SK-MEL-5 (cell line): Measurements from ENCODE around the gene MATN4. TPM values are rescaled to one million over a fixed set of nuclear protein-coding genes. Genes with fewer than 3 reads are reported as not detected.
A peak's percentile ranks its signal among the peaks of the same experiment; 100 is the strongest.

Experiments
- DNase-seq: peaks from one replicate; pipeline ENCODE4 v3.0.0-alpha.2; 2016; ENCODE audit warnings: low read depth, low spot score
- in situ Hi-C: cut with HindIII; loops from 2 replicates; pipeline ENCODE4 v1.10.0; 2016; ENCODE audit warnings: low sequenced_read_pairs, high pct_unique_total_duplicates, low pct_unique_long_range_greater_than_20kb
- total RNA-seq: library from RNA; depleted of rRNA; stranded (reverse); fragments of >200 nt; shearing (Covaris generic); gene quantifications from 2 replicates; pipeline ENCODE4 v1.2.3, GENCODE V29; 2014

The MATN4 gene
- total RNA-seq, 1 experiment from 2014 or later: 0.42 TPM

- in situ Hi-C loops: loop anchor here (25.0 kb wide), 1 partner anchor 439 kb away; no protein-coding TSS in a partner anchor
- DNase-seq: peak; percentile 88
Measured at GRCh38 chr20:45322952-45323383, 14.9 kb upstream of the MATN4 start.

GRCh38 chr20:45320948-45321595 is 13.0 kb upstream of the MATN4 start:
- in situ Hi-C loops: loop anchor here (25.0 kb wide), 1 partner anchor 441 kb away; no protein-coding TSS in a partner anchor

GRCh38 chr20:45318948-45319347 is 10.8 kb upstream of the MATN4 start:
- in situ Hi-C loops: loop anchor here (25.0 kb wide), 1 partner anchor 443 kb away; no protein-coding TSS in a partner anchor
- DNase-seq: no peak

More at GRCh38 chr20:45320948-45321595, 13.0 kb upstream of the MATN4 start:
- DNase-seq: no peak

DNA sequence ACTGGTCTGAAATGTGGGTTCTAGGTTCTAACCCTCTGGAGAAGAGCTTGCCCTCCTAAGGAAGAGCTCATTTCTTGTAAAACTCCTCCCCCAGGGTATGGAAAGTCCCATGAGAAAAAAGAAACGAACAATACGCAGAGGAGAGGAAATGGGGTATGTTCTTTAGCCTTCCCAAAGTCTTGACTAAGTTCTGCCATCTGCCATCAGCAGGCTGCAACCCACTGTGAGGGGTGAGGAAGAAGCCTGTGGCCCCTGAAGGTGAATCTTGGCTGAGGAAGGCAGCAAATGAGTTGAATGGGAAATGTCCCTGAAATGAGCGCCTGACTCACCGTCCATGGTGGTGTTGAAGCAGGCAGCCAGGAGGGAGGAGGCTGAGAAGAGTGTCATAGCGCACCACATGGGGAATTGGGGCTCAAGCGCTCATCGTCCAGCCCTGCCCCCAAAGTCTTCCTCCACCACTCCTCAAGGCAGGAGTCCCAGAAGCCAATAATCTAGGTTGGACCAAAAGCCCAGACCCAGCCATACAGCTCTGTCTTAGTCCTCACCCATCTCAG is 10.4 kb upstream of the MATN4 start:
- DNase-seq: no peak
- in situ Hi-C loops: loop anchor here (25.0 kb wide), 1 partner anchor 444 kb away; no protein-coding TSS in a partner anchor

- DNase-seq: no peak
- in situ Hi-C loops: loop anchor here (25.0 kb wide), 1 partner anchor 444 kb away; no protein-coding TSS in a partner anchor
Measured at GRCh38 chr20:45317826-45318225, 9.7 kb upstream of the MATN4 start.

GRCh38 chr20:45316150-45317080 is 8.3 kb upstream of the MATN4 start:
- no peak for DNase-seq
- in situ Hi-C loops: loop anchor here (25.0 kb wide), 1 partner anchor 446 kb away; no protein-coding TSS in a partner anchor

DNA sequence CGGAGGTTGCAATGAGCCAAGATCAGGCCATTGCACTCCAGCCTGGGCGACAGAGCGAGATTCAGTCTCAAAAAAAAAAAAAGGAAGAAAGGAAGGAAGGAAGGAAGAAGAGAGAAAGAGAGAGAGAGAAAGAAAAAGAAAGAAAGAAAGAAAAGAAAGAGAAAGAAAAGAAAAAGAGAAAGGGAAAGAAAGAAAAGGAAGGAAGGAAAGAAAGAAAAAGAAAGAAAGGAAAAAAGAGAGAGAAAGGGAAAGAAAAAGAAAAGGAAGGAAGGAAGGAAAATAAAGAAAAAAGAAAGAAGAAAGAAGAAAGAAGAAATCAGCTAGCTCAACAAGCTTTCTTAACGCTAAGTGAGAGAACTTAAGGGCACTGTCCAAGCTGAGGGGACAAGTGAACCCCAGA is 7.6 kb upstream of the MATN4 start:
- no peak for DNase-seq
- in situ Hi-C loops: loop anchor here (25.0 kb wide), 1 partner anchor 447 kb away; no protein-coding TSS in a partner anchor

GRCh38 chr20:45313943-45314342 is 5.8 kb upstream of the MATN4 start:
- in situ Hi-C loops: loop anchor here (25.0 kb wide), 1 partner anchor 448 kb away; no protein-coding TSS in a partner anchor
- DNase-seq: no peak

GRCh38 chr20:45313065-45313695 is 5.1 kb upstream of the MATN4 start:
- DNase-seq: no peak

DNA sequence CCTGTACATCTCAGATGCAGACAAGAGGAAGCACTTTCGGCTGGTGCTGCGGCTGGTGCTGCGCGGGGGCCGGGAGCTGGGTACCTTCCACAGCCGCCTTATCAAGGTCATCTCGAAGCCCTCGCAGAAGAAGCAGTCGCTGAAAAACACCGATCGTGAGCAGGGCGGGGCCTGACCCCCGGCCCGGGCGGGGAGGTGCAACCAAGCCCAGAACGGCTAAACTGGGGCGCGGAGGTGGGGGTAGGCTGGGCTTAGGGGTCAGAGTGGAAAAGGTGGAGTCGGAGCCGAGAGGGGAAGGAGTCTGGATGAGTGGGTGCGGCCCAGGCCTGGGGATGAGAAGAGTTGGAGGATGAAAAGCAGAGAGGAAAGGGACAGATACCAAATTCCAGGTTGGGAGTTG is 4.1 kb upstream of the MATN4 start:
- no peak for DNase-seq
- in situ Hi-C loops: loop anchor here (25.0 kb wide), 1 partner anchor 450 kb away; no protein-coding TSS in a partner anchor

More at GRCh38 chr20:45313065-45313695, 5.1 kb upstream of the MATN4 start:
- in situ Hi-C loops: loop anchor here (25.0 kb wide), 1 partner anchor 449 kb away; no protein-coding TSS in a partner anchor

DNA sequence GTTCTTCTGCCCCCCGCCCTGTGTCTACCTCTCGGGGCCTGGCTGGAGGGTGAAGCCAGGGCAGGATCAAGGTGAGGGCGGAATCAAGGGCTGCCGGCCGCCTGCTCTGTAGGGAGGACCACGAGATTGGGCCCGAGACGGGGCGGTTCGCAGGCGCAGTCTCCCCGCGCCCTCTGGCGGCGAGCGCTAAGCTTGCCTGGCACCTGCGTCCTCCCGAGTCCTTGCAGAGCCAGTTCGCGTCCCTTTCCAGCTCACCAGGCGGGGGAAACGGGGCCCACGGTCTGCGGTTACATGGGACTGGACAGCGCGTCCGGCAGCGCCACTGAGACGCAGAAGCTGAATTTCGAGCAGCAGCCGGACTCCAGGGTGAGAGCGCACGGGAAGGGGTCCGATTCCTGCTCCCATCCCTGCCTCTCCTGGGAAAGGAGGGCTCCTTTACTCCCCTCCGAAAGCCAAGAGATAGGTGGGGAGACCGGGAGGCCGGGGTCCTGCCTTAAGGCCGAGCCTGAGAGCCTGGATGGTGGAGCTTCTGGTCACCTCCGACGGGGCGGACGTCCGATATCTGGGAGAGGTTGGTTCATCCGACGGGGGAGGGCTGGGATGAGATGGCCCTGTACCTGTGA is 3.6 kb upstream of the MATN4 start:
- peak; percentile 77 for DNase-seq
- in situ Hi-C loops: loop anchor here (25.0 kb wide), 1 partner anchor 451 kb away; no protein-coding TSS in a partner anchor

GRCh38 chr20:45309075-45309474 is 976 bp upstream of the MATN4 start:
- in situ Hi-C loops: loop anchor here (25.0 kb wide), 1 partner anchor 453 kb away; no protein-coding TSS in a partner anchor
- DNase-seq: no peak

GRCh38 chr20:45307076-45307640 is 941 bp downstream of the MATN4 start:
- in situ Hi-C loops: loop anchor here (25.0 kb wide), 1 partner anchor 455 kb away; no protein-coding TSS in a partner anchor

GRCh38 chr20:45306431-45306982 is 1.6 kb downstream of the MATN4 start, which contains the start of gene RBPJL:
Gene RBPJL (plus strand): TSS chr20:45306840. CDS start chr20:45306923, 83 bp downstream.
- no peak for DNase-seq
- in situ Hi-C loops: loop anchor here (25.0 kb wide), 1 partner anchor 456 kb away; no protein-coding TSS in a partner anchor

More at GRCh38 chr20:45307076-45307640, 941 bp downstream of the MATN4 start:
- DNase-seq: no peak

DNA sequence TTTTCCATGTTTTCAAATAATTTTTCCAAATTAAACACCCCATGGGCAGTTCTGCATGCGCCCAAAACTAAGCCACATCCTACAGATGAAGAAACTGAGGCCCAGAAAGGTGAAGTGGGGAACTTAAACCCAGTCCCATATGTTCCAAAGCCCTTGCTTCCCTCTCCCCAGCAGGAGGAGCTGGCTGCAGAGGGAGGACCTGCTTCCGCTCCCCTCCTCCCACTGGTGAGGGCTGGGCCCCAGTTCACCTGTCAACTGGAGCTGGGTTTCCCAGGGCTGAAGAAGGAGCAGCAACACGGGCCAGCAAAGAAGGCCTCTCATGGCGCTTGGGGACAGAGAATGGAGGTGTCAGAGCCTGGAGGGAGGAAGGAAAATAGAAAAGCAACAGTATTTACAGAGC is 2.8 kb downstream of the MATN4 start:
- DNase-seq: no peak
- in situ Hi-C loops: loop anchor here (25.0 kb wide), 1 partner anchor 457 kb away; no protein-coding TSS in a partner anchor
